ENCODE data around the gene VEZT.

- TF ChIP-seq, protein P1, sequence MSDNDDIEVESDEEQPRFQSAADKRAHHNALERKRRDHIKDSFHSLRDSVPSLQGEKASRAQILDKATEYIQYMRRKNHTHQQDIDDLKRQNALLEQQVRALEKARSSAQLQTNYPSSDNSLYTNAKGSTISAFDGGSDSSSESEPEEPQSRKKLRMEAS (IDR thresholded peaks at IDR 0.05; ENCODE audit: low read depth): no peak
- TF ChIP-seq RXRA (IDR thresholded peaks at IDR 0.05; ENCODE audit: borderline replicate concordance, low read depth): no peak
- TF ChIP-seq YY1 (IDR thresholded peaks at IDR 0.05; ENCODE audit: low read depth): no peak
- TF ChIP-seq, protein P2, sequence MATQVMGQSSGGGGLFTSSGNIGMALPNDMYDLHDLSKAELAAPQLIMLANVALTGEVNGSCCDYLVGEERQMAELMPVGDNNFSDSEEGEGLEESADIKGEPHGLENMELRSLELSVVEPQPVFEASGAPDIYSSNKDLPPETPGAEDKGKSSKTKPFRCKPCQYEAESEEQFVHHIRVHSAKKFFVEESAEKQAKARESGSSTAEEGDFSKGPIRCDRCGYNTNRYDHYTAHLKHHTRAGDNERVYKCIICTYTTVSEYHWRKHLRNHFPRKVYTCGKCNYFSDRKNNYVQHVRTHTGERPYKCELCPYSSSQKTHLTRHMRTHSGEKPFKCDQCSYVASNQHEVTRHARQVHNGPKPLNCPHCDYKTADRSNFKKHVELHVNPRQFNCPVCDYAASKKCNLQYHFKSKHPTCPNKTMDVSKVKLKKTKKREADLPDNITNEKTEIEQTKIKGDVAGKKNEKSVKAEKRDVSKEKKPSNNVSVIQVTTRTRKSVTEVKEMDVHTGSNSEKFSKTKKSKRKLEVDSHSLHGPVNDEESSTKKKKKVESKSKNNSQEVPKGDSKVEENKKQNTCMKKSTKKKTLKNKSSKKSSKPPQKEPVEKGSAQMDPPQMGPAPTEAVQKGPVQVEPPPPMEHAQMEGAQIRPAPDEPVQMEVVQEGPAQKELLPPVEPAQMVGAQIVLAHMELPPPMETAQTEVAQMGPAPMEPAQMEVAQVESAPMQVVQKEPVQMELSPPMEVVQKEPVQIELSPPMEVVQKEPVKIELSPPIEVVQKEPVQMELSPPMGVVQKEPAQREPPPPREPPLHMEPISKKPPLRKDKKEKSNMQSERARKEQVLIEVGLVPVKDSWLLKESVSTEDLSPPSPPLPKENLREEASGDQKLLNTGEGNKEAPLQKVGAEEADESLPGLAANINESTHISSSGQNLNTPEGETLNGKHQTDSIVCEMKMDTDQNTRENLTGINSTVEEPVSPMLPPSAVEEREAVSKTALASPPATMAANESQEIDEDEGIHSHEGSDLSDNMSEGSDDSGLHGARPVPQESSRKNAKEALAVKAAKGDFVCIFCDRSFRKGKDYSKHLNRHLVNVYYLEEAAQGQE (IDR thresholded peaks at IDR 0.05; ENCODE audit: low read depth, low read length): no peak
- no peak for TF ChIP-seq POLR2AphosphoS5 (IDR thresholded peaks at IDR 0.05; ENCODE audit: low read depth, low read length)
- TF ChIP-seq EZH2phosphoT487 (IDR thresholded peaks at IDR 0.05; ENCODE audit: borderline replicate concordance, low read depth): no peak
- TF ChIP-seq, protein P3, sequence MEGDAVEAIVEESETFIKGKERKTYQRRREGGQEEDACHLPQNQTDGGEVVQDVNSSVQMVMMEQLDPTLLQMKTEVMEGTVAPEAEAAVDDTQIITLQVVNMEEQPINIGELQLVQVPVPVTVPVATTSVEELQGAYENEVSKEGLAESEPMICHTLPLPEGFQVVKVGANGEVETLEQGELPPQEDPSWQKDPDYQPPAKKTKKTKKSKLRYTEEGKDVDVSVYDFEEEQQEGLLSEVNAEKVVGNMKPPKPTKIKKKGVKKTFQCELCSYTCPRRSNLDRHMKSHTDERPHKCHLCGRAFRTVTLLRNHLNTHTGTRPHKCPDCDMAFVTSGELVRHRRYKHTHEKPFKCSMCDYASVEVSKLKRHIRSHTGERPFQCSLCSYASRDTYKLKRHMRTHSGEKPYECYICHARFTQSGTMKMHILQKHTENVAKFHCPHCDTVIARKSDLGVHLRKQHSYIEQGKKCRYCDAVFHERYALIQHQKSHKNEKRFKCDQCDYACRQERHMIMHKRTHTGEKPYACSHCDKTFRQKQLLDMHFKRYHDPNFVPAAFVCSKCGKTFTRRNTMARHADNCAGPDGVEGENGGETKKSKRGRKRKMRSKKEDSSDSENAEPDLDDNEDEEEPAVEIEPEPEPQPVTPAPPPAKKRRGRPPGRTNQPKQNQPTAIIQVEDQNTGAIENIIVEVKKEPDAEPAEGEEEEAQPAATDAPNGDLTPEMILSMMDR (IDR thresholded peaks at IDR 0.05): no peak
- no peak for TF ChIP-seq TAF1 (IDR thresholded peaks at IDR 0.05; ENCODE audit: borderline replicate concordance, low read depth, low read length)
- TF ChIP-seq TCF12 (IDR thresholded peaks at IDR 0.05): no peak
- no peak for TF ChIP-seq JUND (IDR thresholded peaks at IDR 0.05)
- TF ChIP-seq RFX5 (IDR thresholded peaks at IDR 0.05; ENCODE audit: low read length): no peak
- TF ChIP-seq, protein P4, sequence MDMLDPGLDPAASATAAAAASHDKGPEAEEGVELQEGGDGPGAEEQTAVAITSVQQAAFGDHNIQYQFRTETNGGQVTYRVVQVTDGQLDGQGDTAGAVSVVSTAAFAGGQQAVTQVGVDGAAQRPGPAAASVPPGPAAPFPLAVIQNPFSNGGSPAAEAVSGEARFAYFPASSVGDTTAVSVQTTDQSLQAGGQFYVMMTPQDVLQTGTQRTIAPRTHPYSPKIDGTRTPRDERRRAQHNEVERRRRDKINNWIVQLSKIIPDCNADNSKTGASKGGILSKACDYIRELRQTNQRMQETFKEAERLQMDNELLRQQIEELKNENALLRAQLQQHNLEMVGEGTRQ (IDR thresholded peaks at IDR 0.05; ENCODE audit: borderline replicate concordance, low read depth, low read length): no peak
Measured at GRCh38 chr12:95185072-95185471, 32.5 kb upstream of the VEZT start.
